HG02610 (cell line): ENCODE measurements around the gene POLDIP2.
"Not testable (repeated sequence)": the region's sequence is repeated elsewhere in the genome, so short reads cannot be mapped to it uniquely, and the experiment has no call there.

Experiments used
- ATAC-seq: cut with Tn5 transposase; IDR thresholded peaks from one replicate; pipeline ENCODE4 v1.9.1; 2021; ENCODE audit warnings: mild to moderate bottlenecking, moderate library complexity; ENCODE audit not compliant: unreplicated experiment

POLDIP2 gene

DNA sequence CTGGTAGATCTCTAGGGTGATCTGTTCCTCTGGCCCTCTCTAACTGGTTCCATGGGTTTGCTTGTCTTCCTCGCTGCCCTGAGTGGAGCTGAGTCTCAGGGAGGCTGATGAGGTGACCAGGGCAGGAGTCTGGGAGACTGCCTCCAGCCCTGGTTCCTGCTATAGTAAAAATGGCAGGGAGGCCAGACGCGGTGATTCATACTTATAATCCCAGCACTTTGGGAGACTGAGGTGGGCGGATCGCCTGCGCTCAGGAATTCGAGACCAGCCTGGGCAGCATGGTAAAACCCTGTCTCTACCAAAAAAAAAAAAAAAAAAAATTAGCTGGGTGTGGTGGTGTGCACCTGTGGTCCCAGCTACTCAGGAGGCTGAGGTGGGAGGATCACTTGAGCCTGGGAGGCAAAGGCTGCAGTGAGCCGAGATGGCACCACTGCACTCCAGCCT lies 18.5 kb downstream of the POLDIP2 start:
- not testable (repeated sequence) for ATAC-seq

DNA sequence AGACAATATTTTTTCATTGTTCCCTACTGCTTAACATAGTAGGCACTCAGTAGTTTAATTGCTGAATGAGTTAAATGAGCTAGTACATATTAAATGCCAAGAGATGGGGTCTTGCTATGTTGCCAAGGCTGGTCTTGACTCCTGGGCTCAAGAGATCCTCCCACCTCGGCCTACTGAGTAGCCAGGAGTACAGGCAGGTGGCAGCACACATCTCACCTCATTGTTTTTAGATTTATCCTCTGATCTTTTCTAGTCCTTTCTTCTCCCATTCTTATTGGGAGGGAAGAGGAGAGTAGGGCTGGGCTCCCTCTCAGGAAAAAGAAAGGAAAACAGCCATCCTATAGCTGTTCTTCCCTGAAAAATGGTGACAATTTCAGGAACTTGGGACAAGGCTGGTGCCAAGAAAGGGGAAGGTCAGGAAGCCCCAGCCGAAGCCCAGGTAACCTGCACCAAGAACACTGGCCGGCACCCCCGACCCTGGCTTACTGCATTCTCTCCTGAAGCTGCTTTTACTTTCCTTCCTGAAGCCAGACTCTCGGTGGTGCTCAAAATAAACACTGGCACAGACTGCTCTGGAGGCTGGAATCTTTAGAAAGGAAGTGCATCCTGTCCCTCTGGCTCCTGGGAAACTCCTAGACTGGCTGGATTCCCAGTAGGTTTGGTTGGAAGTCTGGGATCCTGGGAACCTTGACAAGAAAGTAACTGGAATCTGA lies 19.1 kb downstream of the POLDIP2 start:
- no peak for ATAC-seq

DNA sequence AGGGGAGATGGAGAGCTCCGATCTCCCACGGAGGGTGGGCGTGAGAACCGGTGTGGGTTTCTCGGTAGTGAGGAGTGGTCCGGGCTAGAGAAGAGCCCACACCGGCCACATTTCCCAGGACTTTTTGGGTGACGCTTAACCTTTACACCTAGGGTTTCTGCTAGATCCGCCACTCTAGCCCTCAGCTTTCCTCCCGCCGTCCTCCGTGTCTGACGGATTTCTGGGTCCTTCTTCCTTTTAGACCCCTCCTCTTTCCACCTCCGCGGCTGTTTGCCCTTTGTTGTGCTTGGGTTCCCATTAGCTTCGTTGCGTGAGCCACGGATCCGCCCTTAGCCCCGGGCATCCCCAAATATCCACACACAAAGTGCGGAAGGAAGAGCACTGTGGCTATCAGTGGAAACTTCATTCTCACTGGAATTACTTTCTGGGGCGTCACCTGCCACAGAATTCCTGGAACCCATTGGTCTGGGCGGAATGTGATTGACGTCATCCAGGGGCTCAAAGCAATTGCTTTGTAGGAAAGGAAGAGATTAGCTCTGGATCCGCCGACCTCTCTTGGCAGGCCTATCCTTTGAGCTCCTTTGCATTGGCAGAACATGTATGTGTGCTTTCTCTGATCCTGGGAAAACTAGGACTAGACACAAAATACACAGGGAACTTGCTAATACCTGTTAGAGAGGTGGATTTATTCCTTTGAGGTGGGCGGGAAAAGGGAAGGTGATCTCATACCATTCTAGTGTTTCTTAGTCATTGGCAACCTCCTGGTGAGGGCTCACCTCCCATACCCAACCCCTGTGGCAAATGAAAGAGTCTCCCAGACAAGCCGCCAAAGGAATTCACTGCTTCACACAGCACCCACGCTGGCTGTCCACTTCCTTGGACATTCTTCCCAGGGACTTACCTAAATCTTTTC lies 21.1 kb downstream of the POLDIP2 start:
- ATAC-seq, result no peak

DNA sequence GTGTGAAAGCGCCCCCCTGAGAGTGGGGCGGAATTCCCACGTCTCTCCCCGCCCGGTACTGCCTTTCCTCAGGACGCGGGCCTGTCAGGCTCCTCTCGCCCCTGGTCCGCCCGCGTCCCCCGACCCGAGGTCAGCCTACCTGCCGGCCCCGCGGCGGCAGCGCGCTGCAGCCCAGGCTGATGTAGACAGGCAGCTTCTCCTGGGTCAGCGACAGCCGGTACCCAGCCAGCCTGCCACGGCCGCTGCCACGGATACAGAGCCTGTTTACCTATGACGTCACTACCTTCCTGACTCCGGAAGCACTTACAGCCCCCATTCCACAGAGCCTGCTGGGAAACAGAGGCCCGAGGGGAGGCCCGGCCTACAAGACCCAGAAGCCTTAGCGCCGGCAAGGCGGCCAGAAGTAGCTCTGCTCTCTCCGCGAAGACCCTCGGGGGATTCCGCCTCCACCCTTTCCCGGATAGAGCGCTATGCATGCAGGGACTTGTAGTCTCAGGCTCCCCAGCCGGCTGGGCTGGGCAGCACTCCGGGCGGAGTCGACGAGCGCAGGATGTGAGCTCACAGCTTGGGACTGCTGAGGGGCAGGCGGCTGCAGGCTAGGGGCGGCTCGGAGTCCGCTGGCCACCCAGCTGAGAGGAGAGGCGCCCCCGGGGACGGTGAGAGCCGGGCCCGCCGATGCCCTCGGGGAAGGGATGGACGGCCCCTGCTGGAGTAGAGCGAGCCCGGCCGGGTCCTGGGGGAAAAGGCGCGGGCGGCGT lies 21.9 kb downstream of the POLDIP2 start, which contains the start of the genes IFT20 and TNFAIP1:
TSS of gene IFT20 (minus strand) at position 272 of the 758 bp plus-strand sequence. CDS start 3,487 bp downstream, outside the sequence.
TSS of gene TNFAIP1 (plus strand) at position 561 of the 758 bp plus-strand sequence. CDS start 3,761 bp downstream, outside the sequence.
- peak; percentile 95 for ATAC-seq

DNA sequence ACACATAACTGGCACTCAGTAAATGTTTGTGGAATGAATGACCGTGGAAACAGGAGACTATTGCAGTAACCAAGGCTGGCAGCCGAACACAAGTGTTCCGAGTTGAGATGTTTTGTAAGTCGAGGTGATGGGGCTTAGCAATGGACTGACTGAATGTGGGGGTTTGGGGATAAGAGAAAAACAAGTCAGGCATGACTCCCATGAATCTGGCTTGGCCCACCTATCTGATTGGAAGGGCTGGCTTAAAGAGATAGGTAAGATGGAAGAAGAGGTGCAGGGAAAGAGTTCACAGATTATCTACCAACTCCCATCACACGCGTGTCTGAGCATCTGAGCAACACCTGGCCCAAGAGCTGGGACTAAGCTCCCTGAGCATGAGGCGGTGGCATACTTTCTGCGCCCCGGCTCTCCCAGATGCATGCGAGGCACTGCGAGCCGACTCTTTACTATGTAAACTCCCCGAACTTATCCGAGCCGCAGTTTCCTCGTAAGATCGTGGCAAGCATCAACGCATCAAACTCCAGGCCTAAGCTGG lies 22.6 kb downstream of the POLDIP2 start:
- ATAC-seq, result no peak

DNA sequence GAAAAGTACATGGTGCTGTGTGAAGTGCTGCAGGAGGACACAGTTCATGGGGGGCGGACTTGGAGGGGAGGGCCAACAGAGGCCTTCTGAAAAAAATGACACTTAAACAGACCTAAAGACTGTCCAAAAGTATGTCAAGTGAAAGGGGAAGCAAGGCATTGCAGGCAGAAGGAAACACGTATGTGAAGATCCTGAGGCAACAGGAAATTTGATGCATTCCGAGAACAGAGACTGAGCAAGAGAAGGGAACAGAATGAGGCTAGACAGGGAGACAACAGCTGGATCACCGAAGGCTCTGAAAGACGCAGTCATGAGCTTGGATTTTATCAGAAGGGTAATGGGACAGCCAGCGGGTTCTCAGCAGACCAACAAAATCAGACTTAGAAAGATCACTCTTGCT lies 23.2 kb downstream of the POLDIP2 start:
- ATAC-seq, result no peak

DNA sequence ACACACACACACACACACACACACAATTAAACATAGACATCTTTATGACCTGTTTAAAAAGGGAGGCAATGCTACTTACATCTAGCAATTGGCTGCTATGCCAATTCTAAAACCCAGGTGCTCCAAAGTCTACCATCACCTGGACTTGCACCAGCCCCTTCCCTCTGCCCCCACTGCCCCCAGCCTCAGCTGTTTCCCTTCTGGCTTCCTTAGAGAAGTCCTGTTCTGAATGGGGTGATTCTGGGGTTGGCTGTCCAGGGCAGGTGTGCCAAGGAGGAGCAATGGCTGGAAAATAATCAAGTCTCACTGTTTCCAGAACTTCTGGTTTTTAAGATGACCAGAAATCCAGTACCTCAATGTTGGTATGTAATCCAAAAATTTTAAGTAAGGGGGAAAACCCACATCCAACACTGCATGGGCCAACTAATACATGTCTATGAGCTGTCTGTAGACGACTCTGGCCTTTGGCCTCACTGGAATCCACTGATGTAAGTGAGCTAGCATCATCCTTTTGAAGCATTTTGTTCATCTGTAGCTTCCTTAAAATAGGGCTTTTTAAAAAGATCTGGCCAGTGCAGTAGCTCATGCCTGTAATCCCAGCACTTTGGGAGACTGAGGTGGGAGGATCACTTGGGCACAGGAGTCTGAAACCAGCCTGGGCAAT lies 24.1 kb downstream of the POLDIP2 start:
- ATAC-seq, result no peak

DNA sequence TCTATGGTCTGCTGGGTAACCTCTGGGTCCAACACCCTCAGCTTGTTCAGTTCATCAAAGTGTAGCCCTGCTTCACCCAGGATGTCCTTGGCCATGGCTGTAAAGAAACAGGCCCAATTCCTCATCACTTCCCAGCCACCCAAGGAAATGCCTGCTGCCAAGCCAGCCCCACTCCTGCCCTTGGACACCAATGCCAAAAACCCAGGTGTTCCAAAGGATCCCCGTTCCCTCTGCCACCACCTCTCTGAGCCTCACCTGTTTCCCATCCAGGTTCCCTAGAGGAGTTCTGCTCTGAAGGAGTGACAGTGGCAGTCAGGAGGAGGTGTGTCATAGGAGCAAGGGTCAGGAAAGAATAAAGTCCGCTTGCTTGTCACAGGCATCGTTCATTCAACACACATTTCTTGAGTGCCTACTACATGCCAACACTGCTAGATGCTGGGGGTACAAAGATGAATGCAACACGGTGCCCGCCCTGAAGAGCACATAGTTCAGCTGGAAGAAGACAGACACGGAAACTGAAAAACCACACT lies 25.4 kb downstream of the POLDIP2 start:
- ATAC-seq, result no peak

DNA sequence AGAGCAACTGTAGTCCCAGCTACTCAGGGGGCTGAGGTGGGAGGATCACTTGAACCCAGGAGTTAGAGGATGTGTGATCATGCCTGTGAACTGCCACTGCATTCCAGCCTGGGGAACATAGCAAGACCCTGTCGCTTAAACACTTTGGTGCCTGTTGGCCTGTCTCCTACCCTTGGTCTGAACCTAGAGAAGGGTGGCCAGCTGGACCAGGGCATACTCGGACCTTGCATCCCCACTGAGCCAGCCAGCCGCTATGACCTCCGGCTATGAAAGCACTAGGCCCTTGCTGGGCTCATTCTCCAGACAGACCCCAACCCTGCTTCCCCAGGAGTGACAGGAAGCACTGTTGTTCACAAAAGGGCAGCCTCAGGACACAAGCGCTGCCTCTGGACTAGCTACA lies 26.7 kb downstream of the POLDIP2 start:
- ATAC-seq, result no peak

DNA sequence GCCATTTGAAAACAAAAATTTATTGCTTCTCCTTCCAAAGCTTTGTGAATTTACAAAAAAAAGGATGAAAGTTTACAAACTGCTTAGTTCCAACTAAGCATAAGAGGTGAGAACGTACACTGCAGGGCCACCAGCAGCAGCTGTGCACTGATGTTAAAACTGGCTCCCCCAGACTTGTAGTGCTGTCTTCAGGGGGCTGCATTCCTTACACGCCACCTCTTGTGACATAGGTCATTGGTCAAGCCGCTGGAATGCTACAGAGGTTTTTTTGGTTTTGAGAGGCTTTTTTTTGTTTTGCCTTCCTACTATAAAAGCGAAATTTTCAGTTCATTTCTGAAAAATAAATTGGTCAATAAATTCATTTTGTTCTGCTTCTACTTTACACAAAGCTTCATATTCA lies 29.0 kb downstream of the POLDIP2 start:
- ATAC-seq, result no peak

DNA sequence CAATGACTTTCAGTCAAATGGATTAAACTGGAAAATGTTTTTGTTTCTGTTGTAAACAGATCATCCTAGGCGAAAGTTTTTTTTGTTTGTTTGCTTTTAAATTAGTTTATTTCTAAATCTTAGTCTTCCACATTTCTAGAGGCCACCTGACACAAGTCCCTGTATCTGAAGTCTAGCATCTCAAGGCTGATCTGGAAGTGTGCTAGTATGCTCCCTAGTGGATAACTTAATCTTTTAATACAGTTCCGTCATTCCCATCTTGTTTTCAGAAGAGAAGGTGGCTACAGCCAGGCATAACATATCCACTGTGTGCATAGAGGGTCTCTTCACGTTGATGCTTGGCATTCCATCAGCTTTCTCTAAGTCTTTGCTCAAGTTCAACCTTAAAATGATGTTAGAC lies 29.6 kb downstream of the POLDIP2 start:
- ATAC-seq, result no peak

DNA sequence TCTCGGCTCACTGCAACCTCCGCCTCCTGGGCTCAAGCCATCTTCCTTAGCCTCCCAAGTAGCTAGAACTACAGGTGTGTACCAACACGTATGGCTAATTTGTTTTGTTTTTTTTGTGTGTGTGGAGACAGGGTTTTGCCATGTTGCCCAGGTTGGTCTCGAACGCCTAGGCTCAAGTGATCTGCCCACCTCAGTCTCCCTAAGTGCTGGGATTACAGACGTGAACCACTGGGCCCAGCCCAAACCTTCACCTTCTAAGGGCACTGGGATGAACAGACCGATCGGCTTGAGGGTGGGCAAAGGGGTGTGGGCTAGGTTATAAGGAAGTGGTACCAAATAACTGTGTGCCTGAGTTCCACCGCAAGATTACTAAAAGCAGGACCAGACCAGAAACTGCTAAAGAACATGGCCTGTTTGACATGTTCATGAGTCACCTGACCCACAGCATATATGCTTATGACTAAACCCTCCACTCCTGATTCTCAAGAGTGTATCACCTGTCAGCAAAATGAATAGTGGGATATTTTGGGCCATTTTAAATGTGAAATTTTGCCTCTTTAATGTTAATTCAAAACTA lies 30.2 kb downstream of the POLDIP2 start:
- ATAC-seq, result peak; percentile 79

DNA sequence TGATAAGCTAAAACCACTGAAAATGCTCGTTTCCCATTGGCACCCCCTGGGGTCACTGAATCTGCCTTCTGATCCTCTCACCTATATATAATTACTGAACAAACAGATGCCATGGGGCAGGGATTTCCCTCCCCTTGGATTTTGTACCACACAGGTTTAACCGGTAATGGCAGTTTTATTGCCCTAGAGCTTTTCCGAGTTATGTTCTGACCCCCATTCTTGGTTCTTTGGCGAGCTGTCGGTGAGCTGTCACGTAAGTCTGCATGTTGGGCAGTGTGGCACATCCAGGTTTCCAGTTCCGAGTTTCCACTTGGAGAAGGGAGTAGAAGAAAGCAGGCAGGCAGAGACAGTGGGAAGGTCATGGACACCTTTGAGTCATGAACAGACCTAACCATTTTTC lies 31.2 kb downstream of the POLDIP2 start:
- no peak for ATAC-seq

DNA sequence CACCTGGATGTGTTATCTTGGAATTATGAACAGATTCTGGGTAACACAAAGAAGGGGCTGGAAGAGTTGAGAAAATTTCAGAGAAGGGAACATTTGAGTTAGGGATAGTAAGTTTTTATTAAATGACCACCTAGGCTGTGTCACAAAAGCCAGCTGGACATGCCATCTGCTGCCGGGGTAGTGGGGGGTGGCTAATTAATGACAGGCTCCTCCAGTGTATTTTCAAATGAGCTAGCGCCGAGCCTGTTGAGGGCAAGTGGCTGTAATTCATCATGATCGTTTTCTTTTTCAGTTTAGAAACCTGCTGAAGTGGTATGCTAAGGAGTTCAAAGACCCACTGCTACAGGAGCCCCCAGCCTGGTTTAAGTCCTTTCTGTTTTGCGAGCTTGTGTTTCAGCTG lies 32.1 kb downstream of the POLDIP2 start:
- ATAC-seq, result no peak

DNA sequence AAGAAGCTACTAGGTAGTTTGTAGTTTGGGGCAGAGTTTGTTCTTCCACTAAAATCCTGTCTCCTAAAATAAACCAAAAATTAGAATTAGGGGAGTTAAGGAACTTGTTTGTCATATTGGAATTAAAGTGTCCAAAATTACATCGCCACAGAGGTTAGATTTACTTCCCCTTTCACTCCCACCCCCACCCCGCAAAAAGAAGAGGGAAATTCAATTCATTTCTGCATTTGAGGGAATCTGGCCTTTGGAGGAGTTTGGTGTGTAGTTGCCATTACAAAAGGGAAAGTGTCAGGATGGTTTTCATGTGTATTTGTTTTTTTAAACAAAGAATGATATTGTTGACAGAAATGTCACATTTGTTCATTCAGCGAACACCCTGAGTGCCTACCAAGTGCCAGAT lies 32.5 kb downstream of the POLDIP2 start:
- no peak for ATAC-seq

DNA sequence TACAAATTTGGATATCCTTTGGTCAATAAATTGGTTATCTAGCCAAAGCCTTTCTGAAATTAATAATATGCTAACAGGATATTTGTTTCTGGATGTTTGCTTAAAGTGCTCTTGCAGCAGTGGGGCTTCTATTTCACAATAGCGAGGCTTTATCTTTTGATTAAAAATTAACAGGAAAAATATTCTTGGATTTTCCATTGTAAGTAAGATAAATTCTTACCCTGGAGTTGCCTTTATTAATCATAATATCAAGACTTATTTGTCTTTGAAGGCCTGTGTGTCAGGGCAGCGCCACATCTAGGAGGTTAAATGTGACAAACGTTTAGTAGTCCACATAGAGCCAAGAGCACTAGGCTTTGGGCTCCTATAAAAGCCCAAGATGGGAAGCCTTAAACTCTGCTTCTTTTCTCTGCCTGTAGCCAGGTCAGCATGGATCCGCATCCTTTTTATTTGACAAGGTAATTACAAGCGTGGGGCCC lies 33.0 kb downstream of the POLDIP2 start:
- no peak for ATAC-seq

DNA sequence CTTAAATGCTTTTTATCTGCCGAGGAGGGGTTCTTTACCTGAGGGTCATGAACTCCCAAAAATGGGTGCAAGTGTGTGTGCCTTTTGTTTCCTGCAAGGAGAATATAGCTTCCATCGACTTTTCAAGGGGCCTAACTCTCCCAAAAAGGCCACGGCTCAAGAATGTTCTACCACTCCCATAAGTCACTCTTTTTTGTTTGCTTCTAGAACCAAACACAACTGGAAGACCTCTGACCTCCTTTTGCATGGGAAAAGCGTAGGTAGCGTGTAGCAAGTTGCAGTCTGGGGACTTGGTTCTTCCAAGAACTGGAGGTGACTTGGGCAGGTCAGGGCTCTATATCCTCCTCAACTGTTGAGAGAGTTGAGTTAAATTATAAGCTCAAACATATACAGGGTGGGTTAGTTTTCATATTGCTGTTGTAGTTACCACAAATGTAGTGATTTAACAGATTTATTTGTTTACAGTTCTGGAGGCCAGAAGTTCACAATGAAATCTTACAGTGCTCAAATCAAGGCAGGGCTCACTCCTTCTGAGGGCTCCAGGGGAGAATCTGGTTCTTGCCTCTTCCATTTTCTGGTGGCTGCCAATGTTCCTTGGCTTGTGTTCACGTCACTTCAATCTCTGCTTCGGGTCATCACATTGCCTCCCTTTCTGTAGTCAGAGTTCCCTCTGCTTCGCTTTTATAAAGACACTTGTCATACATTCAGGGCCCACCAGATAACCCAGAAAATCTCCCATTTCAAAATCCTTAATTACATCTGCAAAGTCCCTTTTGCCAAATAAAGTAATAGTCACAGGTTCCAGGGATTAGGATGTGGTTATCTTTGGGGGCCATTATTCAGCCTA lies 36.9 kb downstream of the POLDIP2 start:
- no peak for ATAC-seq

DNA sequence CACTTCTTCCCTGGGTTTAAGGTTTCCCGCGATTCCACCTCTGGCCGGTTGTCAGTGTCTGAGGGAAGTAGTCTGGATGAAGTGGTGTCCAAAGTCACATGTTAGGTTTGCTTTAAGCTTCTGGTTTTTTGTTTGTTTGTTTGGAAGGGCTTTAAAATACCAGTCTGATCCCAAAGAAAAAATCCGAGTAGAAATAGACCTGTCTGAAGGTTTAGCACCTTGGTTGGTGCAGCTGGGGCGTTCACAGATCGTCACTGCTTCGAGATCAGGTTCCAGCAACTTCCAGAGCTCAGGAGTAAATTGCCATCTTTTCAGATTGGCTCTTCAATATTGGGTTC lies 37.8 kb downstream of the POLDIP2 start:
- ATAC-seq, result no peak
